Left ventricle myocardium superior (tissue), 1 donor: Measurements from ENCODE around the gene SPEM2. TPM values are rescaled to one million over a fixed set of nuclear protein-coding genes. Genes with fewer than 3 reads are reported as not detected.
A peak's percentile ranks its signal among the peaks of the same experiment; 100 is the strongest.
"Not testable (repeated sequence)": the region's sequence is repeated elsewhere in the genome, so short reads cannot be mapped to it uniquely, and the experiment has no call there.

ENCODE experiments used
- ATAC-seq: fragments of 200-7000 bp; cut with Tn5 transposase; one replicate; pipeline ENCODE4 v1.9.1; 2020; ENCODE audit warnings: mild to moderate bottlenecking, moderate library complexity
- DNase-seq: peaks from one replicate; pipeline ENCODE4 v3.0.0-alpha.2; 2020
- intact Hi-C: fragments of 100-400 bp; cut with micrococcal nuclease; formaldehyde crosslinking; loops from one replicate; pipeline ENCODE4 v1.11.0; 2022
- total RNA-seq: library from RNA; stranded (reverse); fragmentation: NEBNext Ultra II Directional; extraction: Animal tissue kit (Norgen Biotek cat#: 25700); gene quantifications from one replicate; pipeline ENCODE4 v1.2.1, GENCODE V29; 2021
- donor health status: DM: no; HTN: yes; CAD: no; lungs with severe emphysema.

SPEM2 gene
- total RNA-seq, 1 donor from 2014 or later: not detected

- ATAC-seq: no peak
- intact Hi-C loops: no loop called here
- no peak for DNase-seq
These were observed 40.3 kb downstream of the SPEM2 start for GRCh38 chr17:7465597-7466275.

DNA sequence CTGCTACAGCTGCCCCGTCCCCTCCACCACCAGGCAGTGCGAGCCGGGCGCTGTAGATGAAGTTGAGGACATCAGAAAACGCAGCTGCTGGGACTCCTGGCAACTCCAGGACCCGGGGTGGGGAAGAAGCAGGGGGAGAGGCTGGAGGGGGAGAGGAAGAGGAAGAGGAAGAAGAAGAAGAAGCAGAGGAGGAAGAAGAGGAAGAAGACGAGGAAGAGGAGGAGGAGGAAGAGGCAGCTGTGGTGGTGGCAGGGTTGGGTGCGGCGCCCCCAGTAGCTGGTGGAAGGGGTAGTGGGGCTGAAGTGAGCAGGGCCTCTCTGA lies 40.9 kb downstream of the SPEM2 start:
- DNase-seq (no peak), ATAC-seq (no peak)
- intact Hi-C loops: no loop called here

DNA sequence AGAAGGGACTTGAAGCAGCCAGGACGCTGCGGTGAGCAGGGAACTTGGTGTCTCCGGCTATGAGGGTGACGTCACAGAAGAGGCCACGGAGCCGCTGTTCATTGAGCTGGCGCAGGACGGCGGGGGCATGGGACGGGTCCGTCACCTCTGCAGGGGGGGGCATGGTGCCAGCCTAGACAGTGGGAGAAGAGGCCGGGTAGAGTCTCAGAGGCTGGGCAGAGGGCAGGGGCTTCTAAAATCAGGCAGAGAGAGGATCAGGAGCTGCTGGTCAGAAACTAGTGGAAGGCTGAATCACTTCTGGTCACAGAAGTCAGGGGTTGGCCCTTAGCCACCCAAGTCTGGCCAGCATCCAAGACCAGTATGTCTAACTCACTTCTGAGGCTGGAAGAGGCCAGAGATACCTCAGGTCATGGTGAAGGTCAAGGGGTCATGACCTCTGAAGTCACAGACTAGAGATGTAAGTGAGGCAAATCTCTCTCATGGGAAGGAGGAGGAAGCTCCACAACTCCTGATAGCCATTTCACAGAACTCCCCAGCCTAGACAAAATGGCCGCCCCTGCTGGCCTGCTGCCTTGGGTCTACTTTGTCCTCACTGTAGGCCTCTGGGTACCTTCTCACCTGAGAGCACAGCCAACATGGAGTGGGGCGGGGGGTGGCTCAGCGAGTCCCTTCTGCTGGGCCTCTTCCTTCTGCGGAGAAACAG lies 41.4 kb downstream of the SPEM2 start:
- intact Hi-C loops: no loop called here
- ATAC-seq (peak; percentile 56), DNase-seq (peak; percentile 85)

- intact Hi-C loops: no loop called here
- ATAC-seq (no peak), DNase-seq (no peak)
These were observed 42.1 kb downstream of the SPEM2 start for GRCh38 chr17:7467498-7467897.

DNA sequence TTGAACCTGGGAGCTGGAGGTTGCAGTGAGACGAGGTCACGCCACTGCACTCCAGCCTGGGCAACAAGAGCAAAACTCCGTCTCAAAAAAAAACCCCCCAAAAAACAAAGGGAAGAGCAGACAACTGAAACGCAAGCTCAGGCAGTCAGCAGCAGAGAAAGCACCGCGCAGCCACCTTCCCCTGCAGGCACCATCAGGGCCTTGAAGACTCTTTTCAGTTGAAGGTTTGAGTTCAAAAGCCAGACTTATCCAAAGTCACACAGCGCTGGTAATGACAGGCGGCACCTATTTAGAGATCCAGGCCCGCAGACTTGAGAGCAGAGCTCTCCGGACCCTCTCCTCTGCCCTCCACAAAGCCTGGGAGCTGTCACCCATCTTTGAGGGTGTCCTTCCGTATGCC lies 42.9 kb downstream of the SPEM2 start:
- DNase-seq: no peak
- ATAC-seq: no peak
- intact Hi-C loops: no loop called here

- DNase-seq: no peak
- ATAC-seq: no peak
- intact Hi-C loops: no loop called here
These were observed 43.5 kb downstream of the SPEM2 start for GRCh38 chr17:7468804-7469389.

- intact Hi-C loops, ATAC-seq, DNase-seq: not testable (repeated sequence)
These were observed 44.4 kb downstream of the SPEM2 start for GRCh38 chr17:7469843-7470242.

DNA sequence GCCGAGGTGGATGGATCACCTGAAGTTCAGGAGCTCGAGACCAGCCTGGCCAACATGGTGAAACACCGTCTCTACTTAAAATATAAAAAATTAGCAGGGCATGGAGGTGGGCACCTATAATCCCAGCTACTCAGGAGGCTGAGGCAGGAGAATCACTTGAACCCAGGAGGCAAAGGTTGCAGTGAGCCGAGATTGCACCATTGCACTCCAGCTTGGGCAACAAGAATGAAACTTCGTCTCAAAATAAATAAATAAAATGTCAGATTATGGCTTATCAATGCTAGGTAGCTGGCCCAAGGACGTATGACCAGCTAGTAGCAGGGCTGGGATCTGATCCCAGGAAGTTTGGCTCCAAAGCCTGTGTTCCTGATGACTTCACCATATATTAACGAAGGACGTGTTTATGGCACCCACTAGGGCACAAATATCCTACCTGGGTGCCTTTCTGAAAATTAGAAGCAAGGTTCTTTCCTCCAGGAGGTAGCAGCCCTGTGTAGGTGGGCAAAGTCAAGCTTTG lies 45.1 kb downstream of the SPEM2 start:
- DNase-seq, ATAC-seq, intact Hi-C loops: not testable (repeated sequence)

GRCh38 chr17:7471729-7472128 lies 46.3 kb downstream of the SPEM2 start:
- DNase-seq: no peak
- intact Hi-C loops: no loop called here
- ATAC-seq: no peak

DNA sequence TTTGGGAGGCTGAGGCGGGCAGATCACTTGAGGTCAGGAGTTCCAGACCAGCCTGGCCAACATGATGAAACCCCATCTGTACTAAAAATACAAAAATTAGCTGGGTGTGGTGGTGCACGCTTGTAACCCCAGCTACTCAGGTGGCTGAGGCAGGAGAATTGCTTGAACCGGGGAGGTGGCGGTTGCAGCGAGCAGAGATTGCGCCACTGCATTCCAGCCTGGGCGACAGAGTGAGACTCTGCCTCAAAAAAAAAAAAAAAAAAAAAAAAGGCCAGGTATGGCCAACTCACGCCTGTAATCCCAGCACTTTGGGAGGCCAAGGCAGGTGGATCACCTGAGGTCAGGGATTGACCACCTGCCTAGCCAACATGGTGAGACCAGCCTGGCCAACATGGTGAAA lies 49.4 kb downstream of the SPEM2 start:
- DNase-seq, ATAC-seq, intact Hi-C loops: not testable (repeated sequence)

DNA sequence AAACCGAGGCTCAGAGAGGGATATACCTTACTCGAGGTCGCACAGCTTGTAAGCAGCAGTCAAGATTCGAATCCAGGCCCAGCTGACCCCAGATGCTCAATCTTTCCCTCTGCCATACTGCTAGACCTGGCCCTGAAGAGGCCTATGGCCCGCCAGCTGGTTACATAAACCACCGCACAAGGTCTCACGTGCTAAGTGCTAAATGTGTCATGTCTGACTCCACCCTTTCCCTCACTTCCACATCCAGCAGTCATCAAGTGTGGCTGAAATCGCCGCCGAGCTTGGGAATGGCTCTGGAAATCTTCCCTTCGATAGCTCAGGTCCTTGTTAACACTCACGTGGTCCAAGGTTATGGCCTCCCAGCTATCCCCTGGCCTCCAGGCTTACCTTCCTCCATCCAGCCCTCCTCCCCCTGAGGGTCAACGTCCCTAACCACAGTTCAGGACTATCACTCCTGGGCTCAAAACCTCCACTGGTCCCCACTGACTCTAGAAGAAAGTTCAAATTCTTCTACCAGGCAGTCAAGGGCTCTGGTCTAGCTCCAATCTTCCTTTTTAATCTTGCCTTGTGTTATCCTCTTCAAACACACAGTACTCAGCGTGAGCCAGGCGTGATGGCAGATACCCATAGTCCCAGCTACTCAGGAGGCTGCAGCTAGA lies 50.5 kb downstream of the SPEM2 start:
- intact Hi-C loops: no loop called here
- DNase-seq (peak; percentile 75), ATAC-seq (peak; percentile 56)

DNA sequence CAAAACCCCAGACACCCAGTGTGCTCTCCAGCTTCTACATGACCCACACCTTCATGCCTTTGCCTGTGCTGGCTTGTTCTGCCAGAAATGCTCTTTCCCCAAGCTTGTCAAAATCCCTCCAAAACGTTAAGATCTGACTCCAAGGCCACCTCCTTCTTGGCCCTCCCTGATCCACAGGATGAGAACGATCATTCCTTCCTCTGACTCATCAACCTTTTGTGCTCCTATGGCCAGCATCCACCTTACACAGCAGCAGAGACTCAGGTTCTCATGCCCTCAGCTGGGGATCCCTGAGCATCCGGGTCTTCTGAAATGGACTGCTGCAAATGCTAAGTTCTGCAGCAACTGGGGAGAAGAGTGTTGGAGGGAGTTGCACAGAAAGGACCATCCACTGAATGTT lies 51.1 kb downstream of the SPEM2 start:
- no peak for DNase-seq
- intact Hi-C loops: no loop called here
- no peak for ATAC-seq

DNA sequence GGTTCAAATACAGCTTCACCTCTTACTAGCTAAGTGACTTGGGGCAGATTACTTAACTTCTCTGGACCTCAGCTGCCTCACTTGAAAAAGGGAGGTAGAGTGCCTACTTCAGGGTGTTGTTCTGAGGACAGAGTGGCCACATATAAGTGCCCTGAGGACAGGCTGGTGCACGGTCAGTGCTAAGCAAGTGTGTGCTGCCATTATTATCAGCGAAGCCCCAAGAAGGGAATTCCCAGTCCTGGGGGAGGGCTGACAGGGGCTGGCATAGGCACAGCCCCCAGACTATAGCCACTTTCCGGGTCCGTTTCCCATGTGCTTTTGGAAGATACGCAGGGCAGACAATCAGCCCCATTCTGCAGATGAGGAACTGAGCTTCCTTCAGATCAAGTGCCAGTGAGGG lies 51.5 kb downstream of the SPEM2 start:
- ATAC-seq (no peak), DNase-seq (no peak)
- intact Hi-C loops: no loop called here

Other genes starting within 250 kb of the SPEM2 start
- 0.30 TPM for gene ASGR1, start 246.2 kb upstream of the SPEM2 start, total RNA-seq
- 21.3 TPM for gene DLG4, start 205.8 kb upstream of the SPEM2 start, total RNA-seq
- 2,270 TPM for gene ACADVL, start 205.7 kb upstream of the SPEM2 start, total RNA-seq
- gene DVL2, start 191.1 kb upstream of the SPEM2 start, total RNA-seq: 23.5 TPM
- 29.4 TPM for gene PHF23, start 186.2 kb upstream of the SPEM2 start, total RNA-seq
- gene GABARAP, start 183.2 kb upstream of the SPEM2 start, total RNA-seq: 456 TPM
- 122 TPM for gene CTDNEP1, start 173.9 kb upstream of the SPEM2 start, total RNA-seq
- gene ELP5, start 173.4 kb upstream of the SPEM2 start, total RNA-seq: 85.3 TPM
- gene CLDN7, start 163.1 kb upstream of the SPEM2 start, total RNA-seq: 1.8 TPM
- gene SLC2A4, start 143.9 kb upstream of the SPEM2 start, total RNA-seq: 170 TPM
- gene YBX2, start 131.0 kb upstream of the SPEM2 start, total RNA-seq: 0.77 TPM
- gene EIF5A, start 118.0 kb upstream of the SPEM2 start, total RNA-seq: 311 TPM
- gene GPS2, start 110.3 kb upstream of the SPEM2 start, total RNA-seq: 75.0 TPM
- 34.7 TPM for gene NEURL4, start 96.3 kb upstream of the SPEM2 start, total RNA-seq
- 17.3 TPM for gene ACAP1, start 89.1 kb upstream of the SPEM2 start, total RNA-seq
- 3.6 TPM for gene KCTD11, start 73.5 kb upstream of the SPEM2 start, total RNA-seq
- not detected for gene TMEM95, start 70.5 kb upstream of the SPEM2 start, total RNA-seq
- 2.2 TPM for gene TNK1, start 44.5 kb upstream of the SPEM2 start, total RNA-seq
- gene PLSCR3, start 31.1 kb upstream of the SPEM2 start, total RNA-seq: 16.1 TPM
- gene TMEM256, start 21.5 kb upstream of the SPEM2 start, total RNA-seq: 53.5 TPM
- gene NLGN2, start 17.8 kb upstream of the SPEM2 start, total RNA-seq: 6.5 TPM
- not detected for gene SPEM1, start 5.3 kb upstream of the SPEM2 start, total RNA-seq
- gene SPEM3, start 3.2 kb downstream of the SPEM2 start, total RNA-seq: not detected
- gene TMEM102, start 9.8 kb downstream of the SPEM2 start, total RNA-seq: 2.1 TPM
- 13.8 TPM for gene FGF11, start 13.9 kb downstream of the SPEM2 start, total RNA-seq
- gene CHRNB1, start 19.4 kb downstream of the SPEM2 start, total RNA-seq: 9.6 TPM
- 70.9 TPM for gene ZBTB4, start 54.0 kb downstream of the SPEM2 start, total RNA-seq
- gene SLC35G6, start 55.8 kb downstream of the SPEM2 start, total RNA-seq: not detected
- 39.1 TPM for gene POLR2A, start 58.8 kb downstream of the SPEM2 start, total RNA-seq
- gene TNFSF12, start 123.4 kb downstream of the SPEM2 start, total RNA-seq: 36.9 TPM
- gene TNFSF13, start 133.1 kb downstream of the SPEM2 start, total RNA-seq: 8.5 TPM
- 32.8 TPM for gene SENP3, start 136.3 kb downstream of the SPEM2 start, total RNA-seq
- 26.6 TPM for gene CD68, start 154.0 kb downstream of the SPEM2 start, total RNA-seq
- gene MPDU1, start 158.2 kb downstream of the SPEM2 start, total RNA-seq: 28.0 TPM
- 1.2 TPM for gene SOX15, start 164.5 kb downstream of the SPEM2 start, total RNA-seq
- 103 TPM for gene FXR2, start 189.3 kb downstream of the SPEM2 start, total RNA-seq
- gene SAT2, start 202.2 kb downstream of the SPEM2 start, total RNA-seq: 74.4 TPM
- not detected for gene SHBG, start 204.5 kb downstream of the SPEM2 start, total RNA-seq
- gene ATP1B2, start 225.3 kb downstream of the SPEM2 start, total RNA-seq: 3.2 TPM